ENCODE measurements around the gene MEGF6.

The MEGF6 gene

GRCh38 chr1:3561702-3562101 is 49.6 kb downstream of the MEGF6 start:
- TF ChIP-seq POLR2A (IDR thresholded peaks at IDR 0.05; ENCODE audit: low read depth, low read length) (no peak), POLR2AphosphoS5 (IDR thresholded peaks at IDR 0.05; ENCODE audit: low read depth, low read length) (no peak)
- DNase-seq (ENCODE audit: insufficient read length) (no peak), FAIRE-seq (no peak)

GRCh38 chr1:3560981-3561380 is 50.3 kb downstream of the MEGF6 start:
- no peak for FAIRE-seq
- no peak for TF ChIP-seq POLR2AphosphoS5 (IDR thresholded peaks at IDR 0.05; ENCODE audit: low read depth, low read length)
- TF ChIP-seq TAF1 (IDR thresholded peaks at IDR 0.05; ENCODE audit: borderline replicate concordance, low read depth, low read length) = no peak
- TF ChIP-seq POLR2A (IDR thresholded peaks at IDR 0.05; ENCODE audit: low read depth, low read length) = no peak
- DNase-seq (ENCODE audit: insufficient read length) = no peak

GRCh38 chr1:3560251-3560871 is 50.9 kb downstream of the MEGF6 start:
- FAIRE-seq (no peak), DNase-seq (ENCODE audit: insufficient read length) (no peak)
- TF ChIP-seq TAF1 (IDR thresholded peaks at IDR 0.05; ENCODE audit: borderline replicate concordance, low read depth, low read length) (no peak), POLR2A (IDR thresholded peaks at IDR 0.05; ENCODE audit: low read depth, low read length) (no peak), POLR2AphosphoS5 (IDR thresholded peaks at IDR 0.05; ENCODE audit: low read depth, low read length) (no peak)

GRCh38 chr1:3558036-3558726 is 53.1 kb downstream of the MEGF6 start:
- FAIRE-seq (no peak), DNase-seq (ENCODE audit: insufficient read length) (no peak)
- no peak for TF ChIP-seq POLR2A (IDR thresholded peaks at IDR 0.05; ENCODE audit: low read depth, low read length)
- TF ChIP-seq POLR2AphosphoS5 (IDR thresholded peaks at IDR 0.05; ENCODE audit: low read depth, low read length) = no peak
- TF ChIP-seq TAF1 (IDR thresholded peaks at IDR 0.05; ENCODE audit: borderline replicate concordance, low read depth, low read length) = no peak

GRCh38 chr1:3557366-3557765 is 53.9 kb downstream of the MEGF6 start:
- no peak for FAIRE-seq

GRCh38 chr1:3556336-3556735 is 55.0 kb downstream of the MEGF6 start:
- no peak for DNase-seq (ENCODE audit: insufficient read length)
- TF ChIP-seq POLR2A (IDR thresholded peaks at IDR 0.05; ENCODE audit: low read depth, low read length) (no peak), POLR2AphosphoS5 (IDR thresholded peaks at IDR 0.05; ENCODE audit: low read depth, low read length) (no peak), TAF1 (IDR thresholded peaks at IDR 0.05; ENCODE audit: borderline replicate concordance, low read depth, low read length) (no peak)
- FAIRE-seq = no peak

More at GRCh38 chr1:3557366-3557765, 53.9 kb downstream of the MEGF6 start:
- TF ChIP-seq POLR2AphosphoS5 (IDR thresholded peaks at IDR 0.05; ENCODE audit: low read depth, low read length) (no peak), TAF1 (IDR thresholded peaks at IDR 0.05; ENCODE audit: borderline replicate concordance, low read depth, low read length) (no peak), POLR2A (IDR thresholded peaks at IDR 0.05; ENCODE audit: low read depth, low read length) (no peak)
- DNase-seq (ENCODE audit: insufficient read length) = no peak

GRCh38 chr1:3555131-3555920 is 56.0 kb downstream of the MEGF6 start:
- FAIRE-seq (no peak), DNase-seq (ENCODE audit: insufficient read length) (no peak)
- no peak for TF ChIP-seq TAF1 (IDR thresholded peaks at IDR 0.05; ENCODE audit: borderline replicate concordance, low read depth, low read length)
- TF ChIP-seq POLR2A (IDR thresholded peaks at IDR 0.05; ENCODE audit: low read depth, low read length) = no peak
- no peak for TF ChIP-seq POLR2AphosphoS5 (IDR thresholded peaks at IDR 0.05; ENCODE audit: low read depth, low read length)

GRCh38 chr1:3553940-3554223 is 57.4 kb downstream of the MEGF6 start:
- TF ChIP-seq TAF1 (IDR thresholded peaks at IDR 0.05; ENCODE audit: borderline replicate concordance, low read depth, low read length) (no peak), POLR2AphosphoS5 (IDR thresholded peaks at IDR 0.05; ENCODE audit: low read depth, low read length) (no peak), POLR2A (IDR thresholded peaks at IDR 0.05; ENCODE audit: low read depth, low read length) (no peak)
- no peak for DNase-seq (ENCODE audit: insufficient read length)
- no peak for FAIRE-seq

- no peak for TF ChIP-seq POLR2A (IDR thresholded peaks at IDR 0.05; ENCODE audit: low read depth, low read length)
- TF ChIP-seq POLR2AphosphoS5 (IDR thresholded peaks at IDR 0.05; ENCODE audit: low read depth, low read length) = no peak
- FAIRE-seq = no peak
- DNase-seq (ENCODE audit: insufficient read length) = no peak
These were observed 58.0 kb downstream of the MEGF6 start for GRCh38 chr1:3553166-3553939.

- FAIRE-seq (no peak), DNase-seq (ENCODE audit: insufficient read length) (no peak)
- TF ChIP-seq TAF1 (IDR thresholded peaks at IDR 0.05; ENCODE audit: borderline replicate concordance, low read depth, low read length) (no peak), POLR2AphosphoS5 (IDR thresholded peaks at IDR 0.05; ENCODE audit: low read depth, low read length) (no peak), POLR2A (IDR thresholded peaks at IDR 0.05; ENCODE audit: low read depth, low read length) (no peak)
These were observed 58.6 kb downstream of the MEGF6 start for GRCh38 chr1:3552751-3553150.

GRCh38 chr1:3552176-3552575 is 59.1 kb downstream of the MEGF6 start:
- DNase-seq (ENCODE audit: insufficient read length) (no peak), FAIRE-seq (no peak)
- no peak for TF ChIP-seq TAF1 (IDR thresholded peaks at IDR 0.05; ENCODE audit: borderline replicate concordance, low read depth, low read length)
- no peak for TF ChIP-seq POLR2AphosphoS5 (IDR thresholded peaks at IDR 0.05; ENCODE audit: low read depth, low read length)
- TF ChIP-seq POLR2A (IDR thresholded peaks at IDR 0.05; ENCODE audit: low read depth, low read length) = no peak
